K562 (cell line): Measurements from ENCODE around the gene ELAC2. TPM values are rescaled to one million over a fixed set of nuclear protein-coding genes. Genes with fewer than 3 reads are reported as not detected.

Experiments used
- AFF1 ChIP-seq, 2 experiments: fragments of 450-650 bp; IDR thresholded peaks; 2 replicates each; pipeline ENCODE4 v1.6.1; 2018; ENCODE audit warnings: mild to moderate bottlenecking in 2 of 2, low read depth in 1 of 2; ENCODE audit not compliant: partially characterized antibody in 2 of 2
- ATF2 ChIP-seq: sonication (generic); formaldehyde crosslinking; IDR thresholded peaks from 2 replicates; pipeline ENCODE4 v1.8.1; 2022; ENCODE audit warnings: missing genetic modification reagents
- BMI1 ChIP-seq: fragments of 150-350 bp; IDR thresholded peaks from 2 replicates; pipeline ENCODE4 v1.6.1; 2014; ENCODE audit warnings: low read length
- CBFB ChIP-seq: sonication (generic); formaldehyde crosslinking; IDR thresholded peaks from 2 replicates; pipeline ENCODE4 v1.4.0; 2020; ENCODE audit warnings: mild to moderate bottlenecking, missing genetic modification reagents
- EGR1 ChIP-seq: fragments of 450-650 bp; conservative IDR thresholded peaks from 2 replicates; pipeline ENCODE4 v1.6.1; 2017; ENCODE audit warnings: mild to moderate bottlenecking
- EHMT2 ChIP-seq: fragments of 450-650 bp; IDR thresholded peaks from 2 replicates; pipeline ENCODE4 v1.6.1; 2018; ENCODE audit warnings: antibody characterized with exemption
- GATA2 ChIP-seq: sonication (generic); formaldehyde crosslinking; IDR thresholded peaks from 2 replicates; pipeline ENCODE4 v1.4.0; 2020; ENCODE audit warnings: mild to moderate bottlenecking, missing genetic modification reagents
- HOXB6 ChIP-seq: fragments of 250-450 bp; sonication (Bioruptor Pico); IDR thresholded peaks from 2 replicates; pipeline ENCODE4 v1.5.1; 2022; ENCODE audit warnings: mild to moderate bottlenecking, borderline replicate concordance
- LARP7 ChIP-seq: fragments of 450-650 bp; IDR thresholded peaks from 2 replicates; pipeline ENCODE4 v1.6.1; 2016
- MEF2A ChIP-seq: IDR thresholded peaks from 2 replicates; pipeline ENCODE4 v1.6.1; 2011; ENCODE audit warnings: low read depth, mild to moderate bottlenecking, low read length, moderate library complexity; ENCODE audit not compliant: control insufficient read depth
- PTRF ChIP-seq: fragments of 450-650 bp; IDR thresholded peaks from 2 replicates; pipeline ENCODE4 v1.6.1; 2016; ENCODE audit warnings: mild to moderate bottlenecking, missing genetic modification characterization, missing compliant biosample characterization
- SNRNP70 ChIP-seq: fragments of 200-400 bp; formaldehyde crosslinking; optimal IDR thresholded peaks from 2 replicates; pipeline ENCODE3; 2017; ENCODE audit warnings: low read depth, low read length
- TAL1 ChIP-seq: fragments of 450-650 bp; IDR thresholded peaks from 2 replicates; pipeline ENCODE4 v1.6.1; 2016; ENCODE audit warnings: mild to moderate bottlenecking
- THRAP3 ChIP-seq: fragments of 450-650 bp; IDR thresholded peaks from 2 replicates; pipeline ENCODE4 v1.6.1; 2016; ENCODE audit warnings: mild to moderate bottlenecking, inconsistent platforms, borderline replicate concordance
- TRIM24 ChIP-seq, 2 experiments: fragments of 450-650 bp; IDR thresholded peaks; 2 replicates each; pipeline ENCODE4 v1.6.1; 2016
- ZFP36 ChIP-seq: fragments of 150-350 bp; IDR thresholded peaks from 2 replicates; pipeline ENCODE4 v1.6.1; 2018; ENCODE audit warnings: low read length, low read depth; ENCODE audit not compliant: partially characterized antibody
- ZNF282 ChIP-seq: sonication (generic); formaldehyde crosslinking; IDR thresholded peaks from 2 replicates; pipeline ENCODE4 v1.8.1; 2023; ENCODE audit warnings: missing genetic modification reagents
- ZNF785 ChIP-seq: fragments of 250-450 bp; sonication (Bioruptor Pico); IDR thresholded peaks from 2 replicates; pipeline ENCODE4 v1.4.0; 2020; ENCODE audit warnings: mild to moderate bottlenecking
- polyA plus RNA-seq, 8 experiments: library from polyadenylated mRNA; depleted of rRNA in 4 of 8; stranded (reverse) in 5 of 8; unstranded in 3 of 8; fragments of >200 nt; fragmentation: Nextera tagmentation in 2 of 8; fragmentation: Illumina TruSeq in 1 of 8; extraction: Ambion mirVana in 2 of 8; extraction: Trizol in 1 of 8; gene quantifications; 2 replicates each; pipeline versions ENCODE4 v1.2.1 to v1.2.3, GENCODE V29; 2011 to 2014; ENCODE audit warnings: inconsistent platforms in 1 of 8, missing spikeins in 1 of 8
- total RNA-seq, 7 experiments: library from RNA; depleted of rRNA in 6 of 7; stranded (reverse); fragments of >200 nt in 6 of 7; fragmentation: Illumina TruSeq in 2 of 7; extraction: Trizol in 2 of 7; gene quantifications; 2 replicates each; pipeline versions ENCODE4 v1.2.1 to v1.2.3, GENCODE V29; 2011 to 2021; ENCODE audit warnings: low replicate concordance in 1 of 7
- TF ChIP-seq, protein P1 (sequence below), 3 experiments: IDR thresholded peaks in 2 of 3; conservative IDR thresholded peaks in 1 of 3; 2 replicates each; pipeline ENCODE4 v1.5.1; 2011 to 2012; ENCODE audit warnings: low read length in 3 of 3, mild to moderate bottlenecking in 3 of 3, control low read depth in 2 of 3, improper control_type of control experiment in 1 of 3, inconsistent platforms in 1 of 3, low read depth in 1 of 3, mixed read lengths in 1 of 3, moderate library complexity in 1 of 3; ENCODE audit not compliant: insufficient read depth in 2 of 3
- TF ChIP-seq, protein P2 (sequence below): sonication (generic); formaldehyde crosslinking; IDR thresholded peaks from 2 replicates; pipeline ENCODE4 v1.8.0; 2022; ENCODE audit warnings: missing genetic modification reagents, mild to moderate bottlenecking, moderate library complexity, borderline replicate concordance

ELAC2 gene
- total and polyA plus RNA-seq, 9 of the 15 experiments (the other 6 are each of a cell fraction or from before 2014, with no cell fraction given): 4.5 to 129 (median 70.6) TPM

DNA sequence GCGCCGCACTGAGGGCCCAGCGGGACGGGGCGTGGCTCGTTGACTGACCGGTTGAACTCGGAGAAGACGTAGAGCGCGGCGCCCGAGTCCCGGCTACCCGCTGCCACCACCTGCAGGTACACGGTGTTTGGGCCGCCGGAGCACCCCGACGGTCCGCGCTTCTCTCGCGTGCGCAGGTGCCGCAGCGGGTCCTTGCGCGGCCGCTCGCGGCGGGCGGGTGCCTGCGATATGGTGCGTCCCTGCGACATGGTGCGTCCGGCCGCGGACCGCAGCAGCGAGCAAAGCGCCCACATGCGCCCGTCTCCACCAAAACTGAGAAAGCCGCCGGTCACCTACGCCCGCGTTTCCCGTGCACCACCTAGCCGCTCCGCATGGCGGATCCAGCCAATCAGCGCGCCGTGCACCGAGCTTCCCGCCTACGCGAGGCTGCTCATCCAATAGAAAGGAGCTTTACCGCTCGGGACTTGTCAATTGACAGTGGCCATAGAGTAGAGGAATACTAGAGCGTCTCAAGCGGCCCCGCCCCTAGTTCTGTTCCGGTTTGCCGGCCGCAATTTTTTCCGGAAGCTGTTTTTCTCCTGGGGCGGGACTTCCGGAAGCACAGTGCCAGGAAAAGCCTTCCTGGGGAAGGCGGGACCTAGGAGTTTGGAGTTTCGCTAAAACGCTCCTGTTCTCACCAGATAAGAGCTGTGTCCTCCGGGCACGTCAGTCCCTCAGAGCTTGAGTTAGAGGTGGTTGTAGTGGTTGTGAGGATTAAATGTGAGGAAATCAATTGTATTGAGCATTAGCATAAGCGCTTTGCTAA is at the start of gene ELAC2 (continued):
- TF ChIP-seq ATF2 (CRISPR knock-in tag) (no peak), LARP7 (no peak), ZNF785 (CRISPR knock-in tag) (no peak), TAL1 (peak; percentile 72), GATA2 (CRISPR knock-in tag) (no peak), HOXB6 (no peak), PTRF (tag) (no peak), EHMT2 (no peak), AFF1 (IDR thresholded peaks at IDR 0.05; ENCODE audit: low read depth in 1 of 2, partially characterized antibody in 2 of 2) (peak in 1 of 2 experiments; percentile 22), EGR1 (peak; percentile 71), SNRNP70 (no peak), ZNF282 (no peak), MEF2A (no peak), THRAP3 (no peak), ZFP36 (no peak), CBFB (no peak), TRIM24 (IDR thresholded peaks at IDR 0.05) (no peak), BMI1 (no peak)
- TF ChIP-seq, protein P1, sequence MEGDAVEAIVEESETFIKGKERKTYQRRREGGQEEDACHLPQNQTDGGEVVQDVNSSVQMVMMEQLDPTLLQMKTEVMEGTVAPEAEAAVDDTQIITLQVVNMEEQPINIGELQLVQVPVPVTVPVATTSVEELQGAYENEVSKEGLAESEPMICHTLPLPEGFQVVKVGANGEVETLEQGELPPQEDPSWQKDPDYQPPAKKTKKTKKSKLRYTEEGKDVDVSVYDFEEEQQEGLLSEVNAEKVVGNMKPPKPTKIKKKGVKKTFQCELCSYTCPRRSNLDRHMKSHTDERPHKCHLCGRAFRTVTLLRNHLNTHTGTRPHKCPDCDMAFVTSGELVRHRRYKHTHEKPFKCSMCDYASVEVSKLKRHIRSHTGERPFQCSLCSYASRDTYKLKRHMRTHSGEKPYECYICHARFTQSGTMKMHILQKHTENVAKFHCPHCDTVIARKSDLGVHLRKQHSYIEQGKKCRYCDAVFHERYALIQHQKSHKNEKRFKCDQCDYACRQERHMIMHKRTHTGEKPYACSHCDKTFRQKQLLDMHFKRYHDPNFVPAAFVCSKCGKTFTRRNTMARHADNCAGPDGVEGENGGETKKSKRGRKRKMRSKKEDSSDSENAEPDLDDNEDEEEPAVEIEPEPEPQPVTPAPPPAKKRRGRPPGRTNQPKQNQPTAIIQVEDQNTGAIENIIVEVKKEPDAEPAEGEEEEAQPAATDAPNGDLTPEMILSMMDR (IDR thresholded peaks at IDR 0.05 in 2 of 3, conservative IDR thresholded peaks at IDR 0.05 in 1 of 3; ENCODE audit: insufficient read depth in 2 of 3, low read depth in 1 of 3, low read length in 3 of 3): peak in 1 of 3 experiments; percentile 10; a peak in 1 of 6 replicates
- TF ChIP-seq, protein P2, sequence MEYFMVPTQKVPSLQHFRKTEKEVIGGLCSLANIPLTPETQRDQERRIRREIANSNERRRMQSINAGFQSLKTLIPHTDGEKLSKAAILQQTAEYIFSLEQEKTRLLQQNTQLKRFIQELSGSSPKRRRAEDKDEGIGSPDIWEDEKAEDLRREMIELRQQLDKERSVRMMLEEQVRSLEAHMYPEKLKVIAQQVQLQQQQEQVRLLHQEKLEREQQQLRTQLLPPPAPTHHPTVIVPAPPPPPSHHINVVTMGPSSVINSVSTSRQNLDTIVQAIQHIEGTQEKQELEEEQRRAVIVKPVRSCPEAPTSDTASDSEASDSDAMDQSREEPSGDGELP (CRISPR knock-in tag): no peak; the same call in 1 of the 2 replicates
